Measurements from ENCODE around the gene TXK.

Gene TXK

GRCh38 chr4:48021100-48021499, 113.0 kb downstream of the TXK start:
- no peak for DNase-seq (ENCODE audit: low read depth in 2 of 2)

- DNase-seq (ENCODE audit: low read depth in 2 of 2) = no peak
These were observed 115.9 kb downstream of the TXK start for GRCh38 chr4:48018112-48018511.

GRCh38 chr4:48017108-48017571, 116.9 kb downstream of the TXK start:
- no peak for DNase-seq (ENCODE audit: low read depth in 2 of 2)
